Brain microvascular endothelial cell (primary cell): ENCODE results near the gene SORCS1.

ENCODE experiments used
- DNase-seq: peaks from one replicate; pipeline ENCODE4 v3.0.0-alpha.2; 2020
- H3K27ac ChIP-seq: fragments of 250-450 bp; sonication (Bioruptor Pico); 2 replicates; pipeline ENCODE4 v1.5.1; 2020; ENCODE audit warnings: mild to moderate bottlenecking, moderate library complexity
- H3K27me3 ChIP-seq: fragments of 250-450 bp; sonication (Bioruptor Pico); replicated peaks from 2 replicates; pipeline ENCODE4 v1.5.1; 2020; ENCODE audit warnings: mild to moderate bottlenecking
- H3K36me3 ChIP-seq: fragments of 250-450 bp; sonication (Bioruptor Pico); replicated peaks from 2 replicates; pipeline ENCODE4 v1.5.1; 2020; ENCODE audit warnings: mild to moderate bottlenecking
- H3K4me3 ChIP-seq: 2 replicates; pipeline ENCODE4 v1.5.1; 2011; ENCODE audit warnings: low read depth, mild to moderate bottlenecking, control low read depth, low read length, moderate library complexity
- CTCF ChIP-seq: IDR thresholded peaks from 2 replicates; pipeline ENCODE4 v1.5.1; 2011; ENCODE audit warnings: low read depth, mild to moderate bottlenecking, moderate library complexity, low read length, control low read depth, inconsistent platforms; ENCODE audit errors: missing control alignments
- in situ Hi-C: cut with HindIII; loops from 2 replicates; pipeline ENCODE4 v1.10.0; 2017; ENCODE audit warnings: low sequenced_read_pairs, low pct_ligation_motif_present

Gene SORCS1

GRCh38 chr10:106577266-106577665 is 587.2 kb downstream of the SORCS1 start:
- DNase-seq: peak; percentile 31
- no peaks in the 10 kb centered on the region for H3K36me3 ChIP-seq
- H3K27me3 ChIP-seq: no peaks in the 10 kb centered on the region
- no peak overlapping the region for H3K27ac ChIP-seq
- in situ Hi-C loops: no loop called here
- H3K4me3 ChIP-seq: no peak overlapping the region
- TF ChIP-seq CTCF: no peak

GRCh38 chr10:106576534-106576933 is 588.0 kb downstream of the SORCS1 start:
- no peaks in the 10 kb centered on the region for H3K36me3 ChIP-seq
- in situ Hi-C loops: no loop called here
- no peak overlapping the region for H3K27ac ChIP-seq

GRCh38 chr10:106573106-106573505 is 591.4 kb downstream of the SORCS1 start:
- H3K4me3 ChIP-seq: no peak overlapping the region
- peak; percentile 6 for DNase-seq
- no peaks in the 10 kb centered on the region for H3K36me3 ChIP-seq
- H3K27ac ChIP-seq: no peak overlapping the region
- no peak for TF ChIP-seq CTCF
- in situ Hi-C loops: no loop called here
- no peaks in the 10 kb centered on the region for H3K27me3 ChIP-seq

More at GRCh38 chr10:106576534-106576933, 588.0 kb downstream of the SORCS1 start:
- TF ChIP-seq CTCF: no peak
- no peak overlapping the region for H3K4me3 ChIP-seq
- DNase-seq: no peak
- no peaks in the 10 kb centered on the region for H3K27me3 ChIP-seq

GRCh38 chr10:106571192-106571946 is 593.1 kb downstream of the SORCS1 start:
- Histone ChIP-seq H3K4me3 (no peak overlapping the region), H3K36me3 (no peaks in the 10 kb centered on the region), H3K27me3 (no peaks in the 10 kb centered on the region), H3K27ac (no peak overlapping the region)
- in situ Hi-C loops: no loop called here
- DNase-seq: peak; percentile 11
- TF ChIP-seq CTCF: peak; percentile 58

GRCh38 chr10:106570268-106570667 is 594.2 kb downstream of the SORCS1 start:
- Histone ChIP-seq H3K4me3 (no peak overlapping the region), H3K27me3 (no peaks in the 10 kb centered on the region), H3K36me3 (no peaks in the 10 kb centered on the region), H3K27ac (no peak overlapping the region)
- TF ChIP-seq CTCF: no peak
- no peak for DNase-seq
- in situ Hi-C loops: no loop called here

- no peak overlapping the region for H3K4me3 ChIP-seq
Measured at GRCh38 chr10:106567629-106568028, 596.9 kb downstream of the SORCS1 start.

More at GRCh38 chr10:106567629-106568028, 596.9 kb downstream of the SORCS1 start:
- no peak overlapping the region for H3K27ac ChIP-seq
- in situ Hi-C loops: no loop called here
- H3K27me3 ChIP-seq: no peaks in the 10 kb centered on the region
- DNase-seq: no peak
- no peak for TF ChIP-seq CTCF
- H3K36me3 ChIP-seq: no peaks in the 10 kb centered on the region
